Stomach smooth muscle (tissue), 2 donors: ENCODE measurements around the gene PRRG4.

Experiments used
- H3K27ac ChIP-seq: one replicate; pipeline ENCODE4 v1.7.0; 2013; ENCODE audit warnings: mild to moderate bottlenecking, low read length, inconsistent platforms
- H3K27me3 ChIP-seq, 2 donors: one replicate each; pipeline ENCODE4 v1.7.0; 2013; ENCODE audit warnings: low read length in 2 of 2; ENCODE audit not compliant: insufficient read depth in 2 of 2, control insufficient read depth in 1 of 2
- H3K36me3 ChIP-seq, 2 donors: one replicate each; pipeline ENCODE4 v1.7.0; 2013; ENCODE audit warnings: low read length in 2 of 2; ENCODE audit not compliant: control insufficient read depth in 2 of 2, insufficient read depth in 2 of 2
- H3K4me1 ChIP-seq: one replicate; pipeline ENCODE4 v1.7.0; 2013; ENCODE audit warnings: low read length; ENCODE audit not compliant: control insufficient read depth, insufficient read depth
- H3K4me3 ChIP-seq, 2 donors: one replicate each; pipeline ENCODE4 v1.7.0; 2013; ENCODE audit warnings: low read length in 2 of 2
- H3K9ac ChIP-seq, 2 donors: one replicate each; pipeline ENCODE4 v1.7.0; 2013; ENCODE audit warnings: low read length in 2 of 2, mild to moderate bottlenecking in 1 of 2
- H3K9me3 ChIP-seq, 2 donors: one replicate each; pipeline ENCODE4 v1.7.0; 2013; ENCODE audit warnings: low read length in 2 of 2; ENCODE audit not compliant: control insufficient read depth in 2 of 2
- donor health status: healthy.
- donor health status: Pancreatic carcinoma.

PRRG4 gene

DNA sequence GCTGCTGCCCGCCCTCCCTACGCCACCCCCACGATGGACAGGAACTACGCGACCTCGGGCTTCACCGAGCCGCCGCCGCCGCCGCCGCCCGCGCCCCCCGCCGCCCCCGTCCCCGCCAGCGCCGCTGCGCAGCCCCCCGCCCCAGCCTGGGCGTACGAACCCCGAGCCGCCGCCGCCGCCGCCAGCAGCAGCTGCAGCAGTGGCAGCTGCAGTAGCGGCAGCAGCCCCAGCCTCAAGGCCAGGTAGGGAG, 63.3 kb downstream of the PRRG4 start:
- Histone ChIP-seq H3K27ac (no peak overlapping the region), H3K36me3 (no peaks in the 10 kb centered on the region), H3K27me3 (no peaks in the 10 kb centered on the region), H3K9me3 (no peaks in the 10 kb centered on the region), H3K9ac (peak overlapping the region in 1 of 2 donors; percentile 54), H3K4me1 (peaks cover 7% of the 10 kb centered on the region), H3K4me3 (peak overlapping the region; percentile 68 to 89)

DNA sequence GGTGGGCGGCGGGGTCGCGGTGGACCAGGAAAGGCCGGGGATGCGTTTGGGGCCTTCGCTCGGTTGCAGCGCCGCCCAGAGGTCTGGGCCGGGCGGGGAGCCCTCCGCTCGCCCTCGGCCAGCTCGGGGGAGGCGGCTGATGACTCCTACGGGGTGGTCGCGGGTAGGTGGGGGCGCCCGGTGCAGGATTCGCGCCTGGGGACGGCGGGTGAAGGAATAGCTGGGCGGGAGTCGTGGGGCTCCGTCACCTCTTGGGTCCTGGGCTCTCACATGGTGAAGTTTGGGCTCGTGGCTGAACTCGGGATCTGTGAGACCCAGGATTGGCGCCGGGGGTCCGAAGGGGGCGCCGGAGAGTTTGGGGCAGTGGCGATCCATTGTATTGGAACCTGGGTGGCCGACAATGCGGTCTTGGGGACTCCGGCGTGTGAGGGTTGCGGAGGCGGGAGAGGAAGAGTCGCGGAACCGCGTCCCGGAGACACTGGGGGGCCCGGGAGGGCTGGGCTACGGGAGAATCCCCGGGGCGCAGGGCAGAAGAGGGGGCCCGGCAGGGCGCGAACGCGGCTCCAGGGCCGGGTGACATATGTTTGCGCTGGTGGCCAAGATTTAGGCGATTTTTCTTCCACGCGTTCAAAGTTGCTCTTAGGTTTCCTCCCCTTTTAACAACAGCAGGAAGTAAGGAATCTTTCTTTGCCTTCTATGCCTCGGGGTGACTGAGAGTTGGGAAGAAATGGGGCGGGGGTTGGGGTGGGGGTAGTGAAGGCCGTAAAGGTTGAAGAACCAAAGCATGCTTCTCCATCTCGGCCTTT, 63.8 kb downstream of the PRRG4 start:
- Histone ChIP-seq H3K36me3 (no peaks in the 10 kb centered on the region), H3K9me3 (no peaks in the 10 kb centered on the region), H3K4me1 (peaks cover 7% of the 10 kb centered on the region), H3K27ac (peak overlapping the region; percentile 20), H3K4me3 (peak overlapping the region; percentile 68 to 89), H3K9ac (peak overlapping the region; percentile 54 to 79), H3K27me3 (no peaks in the 10 kb centered on the region)

DNA sequence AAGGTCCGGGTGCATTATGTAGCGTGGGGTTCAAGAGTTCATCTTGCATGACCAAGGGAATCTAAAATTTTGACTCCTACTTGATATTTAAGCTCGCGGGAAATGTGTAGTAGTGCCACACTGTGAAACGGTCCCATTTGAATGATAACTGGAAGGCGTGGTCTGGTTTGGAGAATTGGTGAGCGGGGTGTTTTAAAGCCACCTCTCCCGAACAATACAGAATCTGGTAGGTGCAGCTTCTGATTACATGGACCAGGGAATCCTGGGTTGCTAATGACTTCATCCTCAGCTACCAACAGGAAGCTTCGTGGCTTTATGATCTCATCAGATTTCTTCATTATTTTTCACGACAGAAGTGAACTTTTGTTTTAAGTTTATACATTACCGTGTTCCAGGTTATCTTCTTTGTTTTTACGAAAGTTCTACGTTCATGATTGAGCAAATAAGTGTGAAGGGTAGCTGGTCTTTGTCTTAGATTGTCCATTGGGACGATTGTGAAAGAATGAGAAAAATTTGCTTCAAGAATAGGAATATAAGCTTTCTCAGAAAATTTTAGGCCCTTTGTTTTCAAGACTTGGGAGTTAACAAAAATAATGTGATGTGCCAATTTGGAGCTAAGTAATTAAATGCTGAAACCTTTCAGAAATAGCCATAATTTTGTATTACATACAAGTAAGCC, 64.6 kb downstream of the PRRG4 start:
- H3K27ac ChIP-seq, result no peak overlapping the region
- peak overlapping the region; percentile 37 to 54 for H3K9ac ChIP-seq
- peaks cover 7% of the 10 kb centered on the region for H3K4me1 ChIP-seq
- H3K36me3 ChIP-seq, result peaks cover 0 to 2% of the 10 kb centered on the region in 2 donors
- peak overlapping the region; percentile 68 to 89 for H3K4me3 ChIP-seq
- H3K27me3 ChIP-seq, result no peaks in the 10 kb centered on the region
- no peaks in the 10 kb centered on the region for H3K9me3 ChIP-seq

DNA sequence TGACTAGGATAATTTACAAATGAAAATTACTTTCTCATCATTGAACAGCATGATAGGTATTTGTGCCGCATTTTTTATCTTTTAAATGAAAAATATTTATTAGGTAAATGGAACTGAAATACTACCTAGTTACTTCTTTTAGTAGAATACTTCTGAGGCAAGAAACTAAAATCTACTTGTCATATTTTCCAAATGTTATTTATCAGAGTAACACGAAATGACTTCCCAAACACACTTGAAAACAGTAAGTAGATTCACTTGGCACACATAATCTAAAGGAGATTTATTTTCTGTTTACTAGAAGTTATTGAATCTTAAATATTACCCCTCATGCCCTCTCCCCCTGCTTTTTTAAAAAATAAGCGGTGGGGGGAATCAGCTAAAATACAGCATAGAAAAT, 65.2 kb downstream of the PRRG4 start:
- Histone ChIP-seq H3K9me3 (no peaks in the 10 kb centered on the region), H3K27me3 (no peaks in the 10 kb centered on the region), H3K9ac (no peak overlapping the region), H3K4me3 (no peak overlapping the region), H3K4me1 (peaks cover 7% of the 10 kb centered on the region), H3K27ac (no peak overlapping the region), H3K36me3 (peaks cover 0 to 2% of the 10 kb centered on the region in 2 donors)

DNA sequence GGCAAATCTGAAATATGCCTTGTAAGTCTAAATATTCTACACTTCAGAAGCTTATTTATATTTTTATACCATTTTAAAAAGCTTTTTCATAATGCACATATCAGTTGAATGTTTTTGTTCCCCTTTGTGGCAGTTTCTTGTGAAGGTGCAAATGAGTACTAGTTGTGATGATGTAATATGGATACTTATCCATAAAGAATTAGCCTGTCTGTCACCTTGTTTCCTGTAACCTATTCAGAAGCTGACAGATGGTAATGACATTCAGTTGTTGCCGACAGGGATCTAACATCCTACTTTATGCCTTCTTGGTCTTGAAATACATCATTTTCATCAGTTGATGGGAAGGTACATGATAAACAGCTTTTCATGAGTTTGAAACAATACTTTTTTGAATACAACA, 65.7 kb downstream of the PRRG4 start:
- H3K27me3 ChIP-seq, result no peaks in the 10 kb centered on the region
- H3K9ac ChIP-seq, result no peak overlapping the region
- peaks cover 7% of the 10 kb centered on the region for H3K4me1 ChIP-seq
- H3K27ac ChIP-seq, result no peak overlapping the region
- no peak overlapping the region for H3K4me3 ChIP-seq
- H3K9me3 ChIP-seq, result no peaks in the 10 kb centered on the region
- peaks cover 0 to 2% of the 10 kb centered on the region in 2 donors for H3K36me3 ChIP-seq

DNA sequence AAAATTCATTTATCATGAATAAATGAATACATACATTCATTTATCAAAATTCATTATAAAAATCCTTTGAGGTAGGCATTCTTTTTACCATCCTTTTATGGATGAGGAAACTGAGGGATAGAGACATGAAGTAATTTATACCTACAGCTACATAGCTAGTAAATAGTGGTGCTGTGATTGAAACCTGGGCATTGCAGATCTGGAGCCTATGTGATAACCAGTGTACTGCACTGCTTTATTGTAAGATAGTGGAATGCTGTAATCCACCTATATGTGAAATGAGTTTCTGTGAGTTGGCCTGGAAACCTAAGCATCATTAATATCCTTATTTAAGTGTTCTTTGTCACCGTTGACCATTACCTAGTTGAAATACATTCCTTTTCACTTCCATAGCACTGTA, 67.4 kb downstream of the PRRG4 start:
- H3K4me3 ChIP-seq, result no peak overlapping the region
- no peaks in the 10 kb centered on the region for H3K27me3 ChIP-seq
- peaks cover 0 to 2% of the 10 kb centered on the region in 2 donors for H3K36me3 ChIP-seq
- no peak overlapping the region for H3K27ac ChIP-seq
- H3K9ac ChIP-seq, result no peak overlapping the region
- peaks cover 7% of the 10 kb centered on the region for H3K4me1 ChIP-seq
- H3K9me3 ChIP-seq, result no peaks in the 10 kb centered on the region

DNA sequence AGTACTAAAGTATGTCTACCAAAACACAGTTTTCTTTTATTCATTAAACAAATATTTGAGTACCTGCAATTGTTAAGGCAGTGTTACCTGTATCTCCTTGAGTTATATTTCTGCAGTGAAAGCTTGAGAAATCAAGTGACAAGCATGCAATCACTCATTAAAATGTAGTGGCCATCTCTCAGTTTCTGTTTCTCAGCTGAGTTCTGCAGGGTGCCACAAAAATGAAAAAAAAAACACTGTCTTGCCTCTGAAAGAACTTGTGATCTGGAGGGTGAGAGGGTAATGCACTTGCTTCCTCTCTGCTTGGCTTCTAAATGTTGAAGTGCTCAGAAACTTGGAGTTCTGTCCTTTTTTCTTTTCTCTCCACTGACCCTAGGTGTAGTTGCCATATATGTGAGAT, 69.7 kb downstream of the PRRG4 start:
- Histone ChIP-seq H3K36me3 (peaks cover 0 to 2% of the 10 kb centered on the region in 2 donors), H3K9ac (no peak overlapping the region), H3K9me3 (no peaks in the 10 kb centered on the region), H3K27ac (no peak overlapping the region), H3K4me1 (peaks cover 7% of the 10 kb centered on the region), H3K4me3 (no peak overlapping the region), H3K27me3 (no peaks in the 10 kb centered on the region)

DNA sequence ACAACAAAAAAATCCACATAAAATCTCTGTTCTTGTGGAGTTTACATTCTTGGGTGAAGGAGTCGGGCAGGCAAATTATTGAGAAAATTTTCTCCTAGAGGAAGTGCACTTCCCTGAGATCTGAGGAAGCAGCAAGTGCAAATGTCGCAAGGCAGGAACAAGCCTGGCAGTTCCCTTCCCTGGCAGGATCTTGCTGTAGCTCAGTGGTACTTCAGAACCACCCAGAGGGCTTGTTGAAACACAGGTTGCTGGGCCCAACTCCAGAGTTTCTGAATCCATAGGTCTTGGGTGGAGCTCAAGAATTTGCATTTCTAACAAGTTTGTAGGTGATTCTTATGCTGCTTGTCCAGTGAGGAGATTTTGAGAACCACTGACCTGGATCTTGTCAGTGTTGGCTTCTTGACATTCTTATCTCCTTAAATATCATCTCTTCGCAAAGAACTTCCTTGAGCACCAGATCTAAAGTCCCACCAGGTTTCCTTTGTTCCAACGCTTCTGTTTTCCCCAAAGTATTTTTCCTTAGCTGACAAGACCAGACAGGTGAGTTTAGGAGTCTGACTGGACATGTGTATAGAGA, 72.5 kb downstream of the PRRG4 start:
- Histone ChIP-seq H3K4me3 (no peak overlapping the region), H3K27ac (no peak overlapping the region), H3K9ac (no peak overlapping the region), H3K9me3 (no peaks in the 10 kb centered on the region), H3K27me3 (no peaks in the 10 kb centered on the region), H3K4me1 (no peaks in the 10 kb centered on the region), H3K36me3 (peaks cover 0 to 2% of the 10 kb centered on the region in 2 donors)

DNA sequence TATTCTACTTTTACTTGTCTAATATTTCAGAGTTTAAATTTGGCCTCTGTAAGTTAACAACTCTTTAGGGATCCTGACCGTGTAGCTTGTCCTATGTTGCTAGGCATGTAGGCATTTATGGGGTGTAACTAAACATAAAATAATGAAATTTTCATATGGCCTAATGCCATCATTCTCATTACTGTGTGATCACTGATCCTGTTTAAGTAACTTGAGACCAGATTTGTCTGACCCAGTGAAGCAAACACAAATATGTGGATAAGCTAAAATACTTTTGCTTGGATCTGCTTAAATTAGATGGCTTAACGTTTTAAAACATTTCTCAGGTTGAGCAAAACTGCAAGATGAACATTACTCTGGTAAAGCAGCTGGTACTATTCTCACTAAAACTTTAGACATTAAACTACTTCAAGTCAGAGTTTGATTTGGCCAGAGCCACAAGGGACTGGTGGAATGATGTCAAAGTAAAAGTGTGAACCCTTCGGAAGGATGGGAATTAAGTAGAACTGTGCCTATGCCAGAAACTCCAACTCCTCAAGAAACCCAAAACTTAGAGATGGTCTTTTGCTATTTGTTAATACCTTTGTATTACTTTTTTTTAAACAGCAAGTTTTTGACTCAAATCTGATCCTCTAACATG, 75.4 kb downstream of the PRRG4 start:
- no peaks in the 10 kb centered on the region for H3K36me3 ChIP-seq
- H3K4me3 ChIP-seq, result no peak overlapping the region
- no peak overlapping the region for H3K27ac ChIP-seq
- no peaks in the 10 kb centered on the region for H3K27me3 ChIP-seq
- no peaks in the 10 kb centered on the region for H3K9me3 ChIP-seq
- no peaks in the 10 kb centered on the region for H3K4me1 ChIP-seq
- H3K9ac ChIP-seq, result no peak overlapping the region
